T-cell (primary cell): Measurements from ENCODE around the gene KLK13. TPM values are rescaled to one million over a fixed set of nuclear protein-coding genes. Genes with fewer than 3 reads are reported as not detected.

Experiments used
- ATAC-seq, 4 experiments: fragments of 200-7000 bp in 3 of 4; fragments of 150-1000 bp in 1 of 4; cut with Tn5 transposase; replicated peaks in 1 of 4; 1 replicate in 3 of 4; 2 replicates in 1 of 4; pipeline ENCODE4 v1.10.0; 2021; ENCODE audit warnings: moderate library complexity in 3 of 4, mild to moderate bottlenecking in 2 of 4, moderate number of reproducible peaks in 1 of 4
- CTCF ChIA-PET, 2 donors: fragments of 300-600 bp; sonication (Branson Sonifier 250); formaldehyde crosslinking; loops; one replicate each; lab custom pipeline; 2022; ENCODE audit warnings: antibody characterized with exemption in 2 of 2; lab: Charles Lee
- POLR2A ChIA-PET, 2 donors: fragments of 300-600 bp; sonication (Branson Sonifier 250); formaldehyde crosslinking; loops; one replicate each; lab custom pipeline; 2022; ENCODE audit warnings: antibody characterized with exemption in 2 of 2; lab: Charles Lee
- DNase-seq, 35 experiments: peaks; one replicate each; pipeline versions ENCODE4 v3.0.0 to v3.0.0-alpha.2; 2013 to 2023
- H3K27ac ChIP-seq: one replicate; pipeline ENCODE4 v1.5.1; 2013; ENCODE audit warnings: low read length
- H3K27me3 ChIP-seq, 2 experiments: replicated peaks in 1 of 2; 1 replicate in 1 of 2; 2 replicates in 1 of 2; pipeline versions ENCODE4 v1.6.1 to v1.7.0; 2013; ENCODE audit warnings: low read length in 1 of 2, mixed read lengths in 1 of 2; ENCODE audit not compliant: control insufficient read depth in 2 of 2, insufficient read depth in 2 of 2; ENCODE audit errors: extremely low read depth in 1 of 2
- H3K36me3 ChIP-seq, 2 donors: 1 replicate in 1 of 2; 2 replicates in 1 of 2; pipeline versions ENCODE4 v1.6.1 to v1.7.0; 2013; ENCODE audit warnings: low read length in 1 of 2; ENCODE audit not compliant: control insufficient read depth in 2 of 2, insufficient read depth in 1 of 2; ENCODE audit errors: extremely low read depth in 1 of 2
- H3K4me1 ChIP-seq, 2 experiments: 1 replicate in 1 of 2; 2 replicates in 1 of 2; pipeline versions ENCODE4 v1.6.1 to v1.7.0; 2013; ENCODE audit warnings: low read length in 2 of 2, mixed read lengths in 1 of 2; ENCODE audit not compliant: insufficient read depth in 2 of 2, control insufficient read depth in 1 of 2; ENCODE audit errors: extremely low read depth in 1 of 2
- H3K4me3 ChIP-seq, 2 donors: 1 replicate in 1 of 2; 2 replicates in 1 of 2; pipeline versions ENCODE4 v1.5.1 to v1.7.0; 2013; ENCODE audit warnings: mild to moderate bottlenecking in 2 of 2, low read length in 1 of 2, moderate library complexity in 1 of 2; ENCODE audit not compliant: control insufficient read depth in 1 of 2; ENCODE audit errors: extremely low read depth in 1 of 2
- H3K9me3 ChIP-seq: 2 replicates; pipeline ENCODE4 v1.7.0; 2013
- H3K27ac Mint-ChIP-seq, 2 donors: one replicate each; pipeline ENCODE4 v1.8.0; 2020 to 2021; ENCODE audit warnings: mild to moderate bottlenecking in 2 of 2, mixed read lengths in 2 of 2
- H3K27me3 Mint-ChIP-seq, 2 donors: one replicate each; pipeline ENCODE4 v1.8.0; 2021 to 2022; ENCODE audit warnings: mixed read lengths in 2 of 2
- H3K36me3 Mint-ChIP-seq: one replicate; pipeline ENCODE4 v1.8.0; 2021; ENCODE audit warnings: mixed read lengths
- H3K4me1 Mint-ChIP-seq, 3 donors: one replicate each; pipeline ENCODE4 v1.8.0; 2020 to 2022; ENCODE audit warnings: mixed read lengths in 3 of 3, mild to moderate bottlenecking in 1 of 3
- H3K4me3 Mint-ChIP-seq, 3 donors: one replicate each; pipeline ENCODE4 v1.8.0; 2020 to 2022; ENCODE audit warnings: mild to moderate bottlenecking in 3 of 3, mixed read lengths in 3 of 3, moderate library complexity in 3 of 3
- H3K9me3 Mint-ChIP-seq, 3 donors: one replicate each; pipeline ENCODE4 v1.8.0; 2020 to 2022; ENCODE audit warnings: mixed read lengths in 3 of 3
- WGBS: methylation state at CpG from one replicate; pipeline ENCODE4 v1.1.5; 2013; ENCODE audit warnings: missing lambda C conversion rate; ENCODE audit not compliant: insufficient coverage; 5-methylcytosine and 5-hydroxymethylcytosine counted together
- total RNA-seq, 35 experiments: library from RNA in 6 of 35; stranded (reverse) in 6 of 35; fragments of 120-200 nt in 1 of 35; gene quantifications; one replicate each; pipeline versions ENCODE4 v1.2.1 to v1.2.4 and lab custom pipeline; 2013 to 2026

KLK13 gene, protein sequence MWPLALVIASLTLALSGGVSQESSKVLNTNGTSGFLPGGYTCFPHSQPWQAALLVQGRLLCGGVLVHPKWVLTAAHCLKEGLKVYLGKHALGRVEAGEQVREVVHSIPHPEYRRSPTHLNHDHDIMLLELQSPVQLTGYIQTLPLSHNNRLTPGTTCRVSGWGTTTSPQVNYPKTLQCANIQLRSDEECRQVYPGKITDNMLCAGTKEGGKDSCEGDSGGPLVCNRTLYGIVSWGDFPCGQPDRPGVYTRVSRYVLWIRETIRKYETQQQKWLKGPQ
- total RNA-seq (not detected), total RNA-seq (lab: John Stamatoyannopoulos, UW) (0 to 0.06 (median 0) reads per million in 29 experiments)
- not detected for total RNA-seq (2013)

DNA sequence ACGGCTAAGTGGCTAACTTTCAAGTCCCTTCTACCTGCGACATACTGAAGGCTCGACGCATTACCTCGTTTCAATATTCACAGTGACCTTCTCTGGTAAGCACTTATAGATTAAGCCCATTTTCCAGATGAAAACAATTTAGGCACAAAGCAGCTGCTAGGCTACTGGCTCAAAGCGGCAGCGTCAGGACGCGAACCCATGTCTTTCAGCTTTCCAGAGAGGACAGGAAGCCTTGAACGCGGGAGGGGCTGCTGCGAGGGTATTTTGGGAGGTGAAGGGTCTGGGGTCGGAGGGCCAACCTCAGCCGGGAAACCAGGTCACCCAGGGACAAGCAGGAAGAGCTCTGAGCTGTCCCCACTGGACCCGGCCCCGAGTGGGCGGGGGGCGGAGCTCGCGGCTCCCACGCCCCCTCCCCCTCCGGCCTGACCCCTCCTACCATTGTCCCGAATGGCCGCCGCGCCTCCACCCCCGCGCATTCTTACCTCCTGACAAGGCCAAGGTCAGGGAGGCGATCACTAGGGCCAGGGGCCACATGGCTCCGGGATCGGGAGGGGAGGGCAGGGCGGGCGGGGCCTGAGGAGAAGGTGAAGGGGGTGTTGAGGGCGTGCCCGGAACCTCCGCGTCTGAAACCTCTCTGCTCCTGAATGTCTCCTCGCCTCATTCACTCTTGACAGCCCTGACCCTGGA lies at the start of gene KLK13:
Gene KLK13, minus strand, starts transcription at position 559 of the 687 bp plus-strand sequence. Its CDS starts 25 bp downstream, at position 534.
- H3K4me3 Mint-ChIP-seq, result peak within 1 kb of the TSS in 2 of 3 donors; percentile 52 to 72
- DNase-seq, result no peak

DNA sequence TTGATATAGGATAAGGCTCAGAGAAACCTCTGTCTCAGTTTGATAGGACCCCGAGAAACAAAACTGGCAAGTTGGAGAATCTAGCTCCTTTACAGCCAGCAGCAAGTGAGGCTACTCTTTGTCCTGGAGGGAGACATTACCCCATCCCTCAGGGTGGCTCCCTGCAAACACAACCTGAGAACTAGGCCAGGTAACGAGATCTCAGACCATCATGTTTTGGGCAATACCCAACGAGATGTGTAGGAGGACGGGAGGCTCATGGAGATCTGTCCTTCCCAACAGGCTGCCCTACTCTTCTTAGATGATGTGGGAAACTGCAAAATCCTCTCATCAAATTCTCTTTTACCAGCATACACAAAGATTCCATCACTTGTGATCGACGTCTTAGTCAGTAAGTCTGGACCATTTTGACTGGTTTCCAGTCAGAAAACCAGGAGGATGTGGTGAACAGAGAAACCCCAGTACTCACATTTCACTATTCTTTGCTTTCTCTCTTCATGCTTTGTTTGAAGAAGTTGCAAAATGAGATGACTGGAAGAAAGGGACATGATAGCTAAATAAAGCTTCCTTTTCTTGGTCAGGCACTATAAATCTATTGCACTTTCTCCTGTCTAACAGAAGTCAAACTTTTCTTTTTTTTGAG lies 49.3 kb upstream of the KLK13 start:
- H3K9me3 ChIP-seq, result no peaks in the 10 kb centered on the region
- ATAC-seq (peak; percentile 43 to 84 (median 68)), DNase-seq (peak in 1 of 35 experiments; percentile 36)
- POLR2A ChIA-PET, result no interaction called here
- no peaks in the 10 kb centered on the region for H3K36me3 Mint-ChIP-seq
- no peaks in the 10 kb centered on the region for H3K9me3 Mint-ChIP-seq
- peaks cover 25 to 49% (median 44%) of the 10 kb centered on the region in 3 donors for H3K4me1 Mint-ChIP-seq
- no CpG with 5 or more reads among the region's 6 CpGs for WGBS
- H3K27ac ChIP-seq, result peak overlapping the region; percentile 39
- peaks cover 5 to 43% of the 10 kb centered on the region in 2 experiments for H3K4me1 ChIP-seq
- peaks cover 0 to 2% of the 10 kb centered on the region in 2 experiments for H3K27me3 ChIP-seq
- no peak overlapping the region for H3K4me3 ChIP-seq
- peak overlapping the region; percentile 46 to 83 for H3K27ac Mint-ChIP-seq
- CTCF ChIA-PET, result no interaction called here
- H3K36me3 ChIP-seq, result no peaks in the 10 kb centered on the region
- peak overlapping the region in 1 of 3 donors; percentile 43 for H3K4me3 Mint-ChIP-seq
- peaks cover 0 to 7% of the 10 kb centered on the region in 2 donors for H3K27me3 Mint-ChIP-seq

More for the DNA sequence above, at the start of gene KLK13:
- ChIA-PET POLR2A (no interaction called here), CTCF (no interaction called here)
- 12% methylated on average over 13 of the region's 38 CpGs for WGBS
- Mint-ChIP-seq H3K4me1 (peaks cover 0 to 5% (median 2%) of the 10 kb centered on the region in 3 donors), H3K27ac (no peak within 1 kb of the TSS), H3K36me3 (no peaks in the 10 kb centered on the region), H3K27me3 (peaks cover 48 to 53% of the 10 kb centered on the region in 2 donors), H3K9me3 (peaks cover 0 to 14% (median 0%) of the 10 kb centered on the region in 3 donors)
- Histone ChIP-seq H3K36me3 (no peaks in the 10 kb centered on the region), H3K27me3 (peaks cover 4 to 49% of the 10 kb centered on the region in 2 experiments), H3K4me3 (peak within 1 kb of the TSS; percentile 10 to 40), H3K4me1 (peaks cover 0 to 10% of the 10 kb centered on the region in 2 experiments), H3K27ac (no peak within 1 kb of the TSS), H3K9me3 (no peaks in the 10 kb centered on the region)
- ATAC-seq, result no peak

DNA sequence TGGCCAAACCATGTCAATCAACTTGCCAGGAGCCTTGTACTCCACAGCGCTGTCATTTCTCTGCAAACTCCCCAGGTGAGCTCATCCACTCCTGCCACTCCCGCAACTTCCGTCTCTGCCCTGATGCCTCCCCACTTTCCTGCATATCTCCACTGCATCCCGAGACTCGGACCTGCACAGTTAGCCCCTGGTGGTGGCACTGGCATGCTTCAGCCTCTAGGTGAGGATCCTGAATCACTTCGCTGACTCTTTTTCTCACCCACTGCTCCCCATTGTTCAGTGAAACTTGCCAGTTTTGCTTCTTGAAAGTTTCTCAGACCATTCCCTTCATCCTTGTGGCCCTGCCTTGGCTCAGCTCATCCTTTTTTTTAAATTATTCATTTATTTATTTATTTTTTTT lies 46.7 kb upstream of the KLK13 start:
- no peak overlapping the region for H3K27ac ChIP-seq
- H3K36me3 Mint-ChIP-seq, result no peaks in the 10 kb centered on the region
- DNase-seq (no peak), ATAC-seq (no peak)
- peaks cover 13 to 56% of the 10 kb centered on the region in 2 experiments for H3K4me1 ChIP-seq
- ChIA-PET POLR2A (no interaction called here), CTCF (interaction anchor here in 1 of 2 donors (0.7 kb wide), 1 partner anchor 14 kb away, joined by 3 read pairs; no protein-coding TSS in a partner anchor)
- peaks cover 0 to 2% of the 10 kb centered on the region in 2 experiments for H3K27me3 ChIP-seq
- H3K9me3 ChIP-seq, result no peaks in the 10 kb centered on the region
- no peaks in the 10 kb centered on the region for H3K36me3 ChIP-seq
- H3K27ac Mint-ChIP-seq, result no peak overlapping the region
- H3K4me3 Mint-ChIP-seq, result no peak overlapping the region
- H3K27me3 Mint-ChIP-seq, result peaks cover 0 to 5% of the 10 kb centered on the region in 2 donors
- H3K4me1 Mint-ChIP-seq, result peaks cover 31 to 55% (median 51%) of the 10 kb centered on the region in 3 donors
- no peak overlapping the region for H3K4me3 ChIP-seq
- H3K9me3 Mint-ChIP-seq, result no peaks in the 10 kb centered on the region
- 63% methylated on average over 6 of the region's 6 CpGs for WGBS

DNA sequence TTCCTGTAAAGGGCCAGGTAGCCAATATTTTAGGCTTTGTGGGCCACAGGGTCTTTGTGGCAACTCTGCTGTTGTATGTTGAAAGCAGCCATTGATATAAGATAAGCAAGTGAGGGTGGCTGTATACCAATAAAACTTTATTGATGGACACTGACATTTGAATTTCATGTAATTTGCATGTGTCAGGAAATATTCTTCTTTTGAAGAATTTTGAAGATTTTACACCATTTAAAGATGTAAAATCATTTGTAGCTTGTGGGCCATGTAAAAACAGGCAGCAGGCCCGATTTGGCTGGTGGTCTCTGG lies 45.7 kb upstream of the KLK13 start:
- Histone ChIP-seq H3K4me1 (peaks cover 13 to 52% of the 10 kb centered on the region in 2 experiments), H3K27ac (no peak overlapping the region), H3K36me3 (no peaks in the 10 kb centered on the region), H3K27me3 (peaks cover 0 to 1% of the 10 kb centered on the region in 2 experiments), H3K4me3 (no peak overlapping the region), H3K9me3 (no peaks in the 10 kb centered on the region)
- POLR2A ChIA-PET, result no interaction called here
- Mint-ChIP-seq H3K27me3 (peaks cover 0 to 3% of the 10 kb centered on the region in 2 donors), H3K36me3 (peaks cover under 1% of the 10 kb centered on the region), H3K4me3 (no peak overlapping the region), H3K27ac (no peak overlapping the region), H3K4me1 (peaks cover 30 to 52% (median 49%) of the 10 kb centered on the region in 3 donors), H3K9me3 (no peaks in the 10 kb centered on the region)
- WGBS, result 78% methylated on average over 1 of the region's 1 CpG
- DNase-seq (no peak), ATAC-seq (no peak)
- CTCF ChIA-PET, result no interaction called here

DNA sequence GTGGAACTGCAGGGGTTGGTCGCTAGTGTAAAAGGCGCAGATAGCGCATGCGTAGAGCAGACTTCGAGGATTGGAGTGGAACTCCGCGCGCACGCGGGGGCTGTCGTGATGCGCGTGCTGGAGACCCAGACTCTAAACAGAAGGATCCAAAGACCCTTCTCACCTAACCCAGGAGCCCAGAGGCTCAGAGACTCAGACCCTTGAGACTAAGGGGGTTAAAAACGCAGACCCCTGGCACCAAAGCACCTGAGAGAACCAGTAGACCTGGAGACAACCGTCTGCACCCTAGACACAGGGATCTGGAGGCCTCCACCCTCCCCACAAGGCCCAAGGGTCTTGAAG lies 43.9 kb upstream of the KLK13 start:
- Histone ChIP-seq H3K4me1 (peaks cover 8 to 39% of the 10 kb centered on the region in 2 experiments), H3K27me3 (no peaks in the 10 kb centered on the region), H3K27ac (peak overlapping the region; percentile 67), H3K9me3 (no peaks in the 10 kb centered on the region), H3K36me3 (peaks cover 6 to 11% of the 10 kb centered on the region in 2 donors), H3K4me3 (peak overlapping the region; percentile 83 to 86)
- Mint-ChIP-seq H3K4me3 (peak overlapping the region; percentile 87 to 98 (median 92)), H3K27ac (peak overlapping the region; percentile 96 to 99), H3K27me3 (no peaks in the 10 kb centered on the region), H3K4me1 (peaks cover 37 to 46% (median 45%) of the 10 kb centered on the region in 3 donors), H3K9me3 (no peaks in the 10 kb centered on the region), H3K36me3 (peaks cover 11% of the 10 kb centered on the region)
- CTCF ChIA-PET, result interaction anchor here in 1 of 2 donors (0.8 kb wide), 1 partner anchor 12 kb away, joined by 3 read pairs; no protein-coding TSS in a partner anchor
- 4% methylated on average over 3 of the region's 15 CpGs for WGBS
- POLR2A ChIA-PET, result interaction anchor here in 1 of 2 donors (0.6 kb wide), 1 partner anchor 301 kb away, joined by 3 read pairs; no protein-coding TSS in a partner anchor
- DNase-seq (no peak), ATAC-seq (peak; percentile 48 to 55 (median 53))
